ENCODE data around the gene SH3GL2.

The SH3GL2 gene

GRCh38 chr9:17658237-17658636, 79.4 kb downstream of the SH3GL2 start:
- no peak for DNase-seq (ENCODE audit: low read depth in 2 of 2)

GRCh38 chr9:17660158-17660557, 81.3 kb downstream of the SH3GL2 start:
- DNase-seq (ENCODE audit: low read depth in 2 of 2), result no peak

- no peak for DNase-seq (ENCODE audit: low read depth in 2 of 2)
Observed at GRCh38 chr9:17665450-17665849, 86.6 kb downstream of the SH3GL2 start.

- no peak for DNase-seq (ENCODE audit: low read depth in 2 of 2)
Observed at GRCh38 chr9:17669206-17669605, 90.3 kb downstream of the SH3GL2 start.

GRCh38 chr9:17682684-17683083, 103.8 kb downstream of the SH3GL2 start:
- no peak for DNase-seq (ENCODE audit: low read depth in 2 of 2)

- DNase-seq (ENCODE audit: low read depth in 2 of 2), result no peak
Observed at GRCh38 chr9:17688834-17689233, 110.0 kb downstream of the SH3GL2 start.

- DNase-seq (ENCODE audit: low read depth in 2 of 2), result no peak
Observed at GRCh38 chr9:17694336-17694735, 115.5 kb downstream of the SH3GL2 start.

GRCh38 chr9:17695482-17695881, 116.6 kb downstream of the SH3GL2 start:
- DNase-seq (ENCODE audit: low read depth in 2 of 2), result no peak

- no peak for DNase-seq (ENCODE audit: low read depth in 2 of 2)
Observed at GRCh38 chr9:17699615-17700330, 120.9 kb downstream of the SH3GL2 start.

- DNase-seq (ENCODE audit: low read depth in 2 of 2), result no peak
Observed at GRCh38 chr9:17706347-17706746, 127.5 kb downstream of the SH3GL2 start.

- DNase-seq (ENCODE audit: low read depth in 2 of 2), result no peak
Observed at GRCh38 chr9:17719053-17719452, 140.2 kb downstream of the SH3GL2 start.

- DNase-seq (ENCODE audit: low read depth in 2 of 2), result no peak
Observed at GRCh38 chr9:17721954-17722353, 143.1 kb downstream of the SH3GL2 start.

GRCh38 chr9:17723656-17724055, 144.8 kb downstream of the SH3GL2 start:
- no peak for DNase-seq (ENCODE audit: low read depth in 2 of 2)

- DNase-seq (ENCODE audit: low read depth in 2 of 2), result no peak
Observed at GRCh38 chr9:17725399-17726010, 146.6 kb downstream of the SH3GL2 start.

GRCh38 chr9:17726298-17726697, 147.4 kb downstream of the SH3GL2 start:
- no peak for DNase-seq (ENCODE audit: low read depth in 2 of 2)

- no peak for DNase-seq (ENCODE audit: low read depth in 2 of 2)
Observed at GRCh38 chr9:17730899-17731298, 152.0 kb downstream of the SH3GL2 start.

- DNase-seq (ENCODE audit: low read depth in 2 of 2), result no peak
Observed at GRCh38 chr9:17731308-17731707, 152.4 kb downstream of the SH3GL2 start.

- no peak for DNase-seq (ENCODE audit: low read depth in 2 of 2)
Observed at GRCh38 chr9:17734674-17735073, 155.8 kb downstream of the SH3GL2 start.

- DNase-seq (ENCODE audit: low read depth in 2 of 2), result no peak
Observed at GRCh38 chr9:17735859-17736258, 157.0 kb downstream of the SH3GL2 start.

GRCh38 chr9:17739022-17739421, 160.2 kb downstream of the SH3GL2 start:
- no peak for DNase-seq (ENCODE audit: low read depth in 2 of 2)

- no peak for DNase-seq (ENCODE audit: low read depth in 2 of 2)
Observed at GRCh38 chr9:17739736-17740135, 160.9 kb downstream of the SH3GL2 start.

GRCh38 chr9:17742067-17742466, 163.2 kb downstream of the SH3GL2 start:
- DNase-seq (ENCODE audit: low read depth in 2 of 2), result no peak

GRCh38 chr9:17744786-17745185, 165.9 kb downstream of the SH3GL2 start:
- no peak for DNase-seq (ENCODE audit: low read depth in 2 of 2)

GRCh38 chr9:17750269-17750668, 171.4 kb downstream of the SH3GL2 start:
- no peak for DNase-seq (ENCODE audit: low read depth in 2 of 2)
